DOHH2 (cell line): Measurements from ENCODE around the gene PPP2R2C.

Experiments used
- EZH2phosphoT487 ChIP-seq: fragments of 200-600 bp; sonication (generic); IDR thresholded peaks from 2 replicates; pipeline ENCODE4 v1.6.1; 2017; ENCODE audit warnings: borderline replicate concordance, mild to moderate bottlenecking, antibody characterized with exemption, low read length, moderate library complexity, mixed read lengths
- TF ChIP-seq, protein P1 (sequence below): fragments of 200-600 bp; sonication (generic); IDR thresholded peaks from one replicate; pipeline ENCODE4 v1.5.1; 2014; ENCODE audit warnings: antibody characterized with exemption, mild to moderate bottlenecking, low read depth, low read length; ENCODE audit not compliant: poor library complexity, severe bottlenecking

DNA sequence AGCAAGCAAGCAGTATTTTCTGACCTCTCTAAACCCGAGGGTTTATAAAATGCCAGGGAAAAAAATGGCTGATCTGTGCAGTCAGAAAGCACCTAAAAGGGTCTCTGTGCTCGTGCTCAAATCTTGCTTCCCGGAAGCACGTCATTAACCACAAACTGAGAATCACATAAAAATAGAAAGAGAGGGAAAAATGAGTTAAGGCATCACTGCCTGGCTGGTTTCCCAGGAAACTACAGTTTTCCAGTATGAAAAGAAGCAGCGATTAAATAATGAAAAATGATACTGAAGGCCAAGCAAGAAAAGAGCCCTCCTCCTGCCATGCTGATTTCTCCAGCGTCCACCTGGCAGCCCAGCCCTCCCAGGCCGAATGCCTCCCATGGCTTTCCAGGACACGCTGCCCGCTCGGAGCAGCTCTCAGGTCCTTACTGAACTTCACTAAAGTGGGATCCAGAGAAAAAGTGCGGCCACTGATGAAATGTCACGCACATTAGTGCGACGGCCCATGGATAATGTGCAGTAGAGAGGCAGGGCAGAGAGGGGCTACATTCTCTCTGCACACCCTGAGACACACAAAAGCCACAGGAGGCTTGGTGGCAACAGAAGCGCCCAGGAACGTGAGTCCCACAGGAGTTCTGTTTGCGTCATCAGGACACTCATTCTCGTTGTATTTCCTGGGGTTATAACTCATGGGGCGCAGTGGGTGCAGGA is 122.4 kb downstream of the PPP2R2C start:
- TF ChIP-seq, protein P1, sequence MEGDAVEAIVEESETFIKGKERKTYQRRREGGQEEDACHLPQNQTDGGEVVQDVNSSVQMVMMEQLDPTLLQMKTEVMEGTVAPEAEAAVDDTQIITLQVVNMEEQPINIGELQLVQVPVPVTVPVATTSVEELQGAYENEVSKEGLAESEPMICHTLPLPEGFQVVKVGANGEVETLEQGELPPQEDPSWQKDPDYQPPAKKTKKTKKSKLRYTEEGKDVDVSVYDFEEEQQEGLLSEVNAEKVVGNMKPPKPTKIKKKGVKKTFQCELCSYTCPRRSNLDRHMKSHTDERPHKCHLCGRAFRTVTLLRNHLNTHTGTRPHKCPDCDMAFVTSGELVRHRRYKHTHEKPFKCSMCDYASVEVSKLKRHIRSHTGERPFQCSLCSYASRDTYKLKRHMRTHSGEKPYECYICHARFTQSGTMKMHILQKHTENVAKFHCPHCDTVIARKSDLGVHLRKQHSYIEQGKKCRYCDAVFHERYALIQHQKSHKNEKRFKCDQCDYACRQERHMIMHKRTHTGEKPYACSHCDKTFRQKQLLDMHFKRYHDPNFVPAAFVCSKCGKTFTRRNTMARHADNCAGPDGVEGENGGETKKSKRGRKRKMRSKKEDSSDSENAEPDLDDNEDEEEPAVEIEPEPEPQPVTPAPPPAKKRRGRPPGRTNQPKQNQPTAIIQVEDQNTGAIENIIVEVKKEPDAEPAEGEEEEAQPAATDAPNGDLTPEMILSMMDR, result no peak
- no peak for TF ChIP-seq EZH2phosphoT487
